ENCODE measurements around the gene NFAM1. TPM values are rescaled to one million over a fixed set of nuclear protein-coding genes. Genes with fewer than 3 reads are reported as not detected.

NFAM1 gene
- total and polyA plus RNA-seq, 2 of the 4 experiments (the other 2 are of a cell fraction), result not detected

GRCh38 chr22:42340150-42340549, 92.1 kb downstream of the NFAM1 start:
- DNase-seq, result no peak
- no peak overlapping the region for H2AFZ ChIP-seq (replicated peaks; ENCODE audit: low read length, poor library complexity)
- dilution Hi-C loops (cut with HindIII; ENCODE audit: low sequenced_read_pairs, unreplicated experiment) (no loop called here), intact Hi-C loops (cut with micrococcal nuclease) (no loop called here), in situ Hi-C loops (cut with MboI; ENCODE audit: low sequenced_read_pairs) (no loop called here)
- H4K5ac ChIP-seq (ENCODE audit: low read depth, low read length), result no peak overlapping the region
- H3K9ac ChIP-seq (ENCODE audit: low read depth, low read length), result no peak overlapping the region
- no peak overlapping the region for H3K27ac ChIP-seq (ENCODE audit: insufficient read depth, low read length)
- H2BK120ac ChIP-seq (ENCODE audit: low read depth, low read length), result no peak overlapping the region
- peaks cover 19% of the 10 kb centered on the region; the same call in 1 of the 2 replicates for H3K27me3 ChIP-seq (ENCODE audit: control insufficient read depth, insufficient read depth, low read length)
- no peak overlapping the region for H3K23ac ChIP-seq (ENCODE audit: low read depth, low read length)
- no peak overlapping the region for H3K56ac ChIP-seq (ENCODE audit: extremely low read depth, insufficient read depth, low read length)
- 0 out of 2 replicates have a peak, but pooled peaks cover 8% of the 10 kb centered on the region for H4K20me1 ChIP-seq (ENCODE audit: insufficient read depth, low read length)
- H3K4me3 ChIP-seq (ENCODE audit: insufficient read depth, low read depth, low read length), result no peak overlapping the region
- H3K36me3 ChIP-seq (ENCODE audit: control insufficient read depth, insufficient read depth, low read length), result no peaks in the 10 kb centered on the region
- ATAC-seq (ENCODE audit: low read depth), result no peak
- H2BK5ac ChIP-seq (ENCODE audit: low read depth, low read length, poor library complexity, severe bottlenecking), result no peak overlapping the region
- H3K9me3 ChIP-seq (ENCODE audit: control insufficient read depth, insufficient read depth, low read length), result no peaks in the 10 kb centered on the region
- H2AK5ac ChIP-seq (ENCODE audit: low read depth, low read length), result no peak overlapping the region
- no peak overlapping the region for H2BK20ac ChIP-seq (ENCODE audit: low read depth, low read length)
- no peak overlapping the region for H4K91ac ChIP-seq (ENCODE audit: insufficient read depth, low read depth, low read length)
- H4K8ac ChIP-seq (ENCODE audit: low read depth in 2 of 2, low read length in 2 of 2), result no peak overlapping the region
- no peak for TF ChIP-seq MAFK (IDR thresholded peaks at IDR 0.05; ENCODE audit: low read depth, low read length)
- no peak for TF ChIP-seq RAD21 (IDR thresholded peaks at IDR 0.05; ENCODE audit: low read length)
- no peak for TF ChIP-seq MXI1 (IDR thresholded peaks at IDR 0.05; ENCODE audit: borderline replicate concordance, low read depth, low read length)
- TF ChIP-seq POLR2A (IDR thresholded peaks at IDR 0.05; ENCODE audit: low read depth, low read length), result no peak
- TF ChIP-seq FOS (IDR thresholded peaks at IDR 0.05; ENCODE audit: low read depth, low read length), result no peak
- no peak for TF ChIP-seq BHLHE40 (IDR thresholded peaks at IDR 0.05; ENCODE audit: low read depth, low read length)
- TF ChIP-seq CTCF (conservative IDR thresholded peaks at IDR 0.05; ENCODE audit: low read depth, low read length), result no peak
- TF ChIP-seq ELK1 (IDR thresholded peaks at IDR 0.05; ENCODE audit: borderline replicate concordance, low read depth, low read length), result no peak
- no peak for TF ChIP-seq CEBPB (IDR thresholded peaks at IDR 0.05; ENCODE audit: low read depth, low read length)
- TF ChIP-seq MAZ (IDR thresholded peaks at IDR 0.05; ENCODE audit: borderline replicate concordance, low read depth, low read length), result no peak
- TF ChIP-seq CHD1 (IDR thresholded peaks at IDR 0.05; ENCODE audit: low read depth, low read length), result no peak
- TF ChIP-seq USF2 (IDR thresholded peaks at IDR 0.05; ENCODE audit: low read depth, low read length), result no peak
- no peak for TF ChIP-seq RFX5 (IDR thresholded peaks at IDR 0.05; ENCODE audit: low read depth, low read length)
- H3K14ac ChIP-seq (replicated peaks; ENCODE audit: low read depth, low read length), result no peak overlapping the region
- no peak overlapping the region for H3K18ac ChIP-seq (ENCODE audit: low read depth, low read length)
- H2AK9ac ChIP-seq (replicated peaks; ENCODE audit: low read depth, low read length, poor library complexity), result no peak overlapping the region
- H3K79me1 ChIP-seq (ENCODE audit: low read depth in 1 of 2, low read length in 2 of 2), result no peaks in the 10 kb centered on the region
- H3K4me2 ChIP-seq (ENCODE audit: low read depth, low read length), result no peak overlapping the region
- peaks cover 2% of the 10 kb centered on the region for H3K4me1 ChIP-seq (ENCODE audit: control insufficient read depth, insufficient read depth, low read length)
- ChIA-PET POLR2A (ENCODE audit: unreplicated experiment) (no interaction called here), CTCF (no interaction called here)
- no peak overlapping the region for H2BK15ac ChIP-seq (ENCODE audit: low read depth, low read length)
- BruUV-seq (replicated peaks), result no TSS peak
- no peak overlapping the region for H3K4ac ChIP-seq (ENCODE audit: low read depth, low read length)
- no peaks in the 10 kb centered on the region for H3K9me1 ChIP-seq (ENCODE audit: insufficient read depth, low read length)
- 100% methylated on average over 1 of the region's 3 CpGs; no CpG with 5 or more reads in 1 of the 2 experiments for WGBS, 2 experiments (ENCODE audit: extremely low coverage in 2 of 2, insufficient read length in 1 of 2)

All from IMR-90 (cell line).